Lower leg skin (tissue), 3 donors: ENCODE data around the gene ZNF524.

ENCODE experiments used
- POLR2A ChIP-seq, 2 donors: fragments of 450-650 bp; IDR thresholded peaks; one replicate each; pipeline ENCODE4 v1.6.1; 2016 to 2017; ENCODE audit warnings: antibody characterized with exemption in 2 of 2, mild to moderate bottlenecking in 1 of 2, moderate library complexity in 1 of 2
- TF ChIP-seq, protein P1 (sequence below), 3 donors: fragments of 450-650 bp; IDR thresholded peaks; one replicate each; pipeline ENCODE4 v1.5.1; 2016; ENCODE audit warnings: antibody characterized with exemption in 3 of 3, mild to moderate bottlenecking in 3 of 3, moderate library complexity in 2 of 3

DNA sequence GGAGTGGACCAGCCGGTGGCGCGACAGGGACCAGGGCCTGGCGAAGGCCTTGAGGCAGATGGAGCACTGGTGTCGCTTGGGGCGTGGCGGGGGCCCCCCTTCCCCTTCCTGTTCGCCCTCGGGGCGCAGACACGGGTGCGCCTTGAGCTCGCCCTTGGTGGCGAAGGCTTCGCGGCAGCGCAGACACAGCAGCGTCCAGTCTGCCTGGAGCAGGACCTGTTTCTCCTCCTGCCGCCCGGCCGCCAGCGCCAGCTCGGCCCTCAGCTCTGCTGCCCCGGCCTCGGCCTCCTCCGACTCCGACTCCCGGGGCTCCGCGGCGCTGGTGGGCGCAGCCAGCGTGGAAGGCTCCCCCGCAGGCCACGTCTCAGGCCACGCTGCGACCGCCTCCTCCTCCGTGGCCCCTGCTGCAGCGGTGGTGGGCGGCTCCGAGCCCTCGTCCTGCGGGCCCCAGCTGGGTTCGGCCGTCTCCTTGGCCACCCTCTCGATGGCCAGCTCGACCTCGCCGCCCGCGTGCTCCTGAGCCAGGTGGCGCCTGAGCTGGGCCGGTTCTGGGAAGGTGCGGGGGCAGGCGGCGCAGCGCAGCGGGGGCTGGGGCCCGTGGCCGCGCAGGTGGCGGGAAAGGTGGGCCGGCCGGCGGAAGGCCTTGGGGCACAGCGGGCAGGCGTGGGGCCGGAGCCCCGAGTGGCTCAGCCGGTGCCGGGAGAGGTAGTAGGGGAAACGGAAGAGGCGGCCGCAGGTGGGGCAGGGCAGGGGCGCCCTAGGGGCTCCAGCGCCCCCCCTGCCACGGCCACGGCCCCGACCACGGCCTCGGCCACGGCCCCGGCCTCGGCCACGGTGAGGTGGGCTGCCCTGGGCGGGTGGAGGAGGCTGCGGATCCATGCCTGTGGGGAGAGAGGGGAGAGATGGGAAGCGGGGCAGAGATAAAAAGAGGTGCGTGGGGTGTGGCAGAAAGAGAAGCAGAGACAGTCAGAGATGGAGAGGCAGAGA lies 21.0 kb upstream of the ZNF524 start:
- TF ChIP-seq, protein P1, sequence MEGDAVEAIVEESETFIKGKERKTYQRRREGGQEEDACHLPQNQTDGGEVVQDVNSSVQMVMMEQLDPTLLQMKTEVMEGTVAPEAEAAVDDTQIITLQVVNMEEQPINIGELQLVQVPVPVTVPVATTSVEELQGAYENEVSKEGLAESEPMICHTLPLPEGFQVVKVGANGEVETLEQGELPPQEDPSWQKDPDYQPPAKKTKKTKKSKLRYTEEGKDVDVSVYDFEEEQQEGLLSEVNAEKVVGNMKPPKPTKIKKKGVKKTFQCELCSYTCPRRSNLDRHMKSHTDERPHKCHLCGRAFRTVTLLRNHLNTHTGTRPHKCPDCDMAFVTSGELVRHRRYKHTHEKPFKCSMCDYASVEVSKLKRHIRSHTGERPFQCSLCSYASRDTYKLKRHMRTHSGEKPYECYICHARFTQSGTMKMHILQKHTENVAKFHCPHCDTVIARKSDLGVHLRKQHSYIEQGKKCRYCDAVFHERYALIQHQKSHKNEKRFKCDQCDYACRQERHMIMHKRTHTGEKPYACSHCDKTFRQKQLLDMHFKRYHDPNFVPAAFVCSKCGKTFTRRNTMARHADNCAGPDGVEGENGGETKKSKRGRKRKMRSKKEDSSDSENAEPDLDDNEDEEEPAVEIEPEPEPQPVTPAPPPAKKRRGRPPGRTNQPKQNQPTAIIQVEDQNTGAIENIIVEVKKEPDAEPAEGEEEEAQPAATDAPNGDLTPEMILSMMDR (IDR thresholded peaks at IDR 0.05): no peak
- TF ChIP-seq POLR2A (IDR thresholded peaks at IDR 0.05): no peak
